NCI-H2081 treated with DMSO at 0.1 percent for 48 hours (cell line): ENCODE measurements around the gene SLC40A1.

Source experiments
- DNase-seq: peaks from one replicate; lab custom pipeline; 2025; lab: John Stamatoyannopoulos, UW

SLC40A1 gene

GRCh38 chr2:189569295-189569910 is 11.2 kb downstream of the SLC40A1 start:
- DNase-seq: no peak

- DNase-seq: no peak
Measured at GRCh38 chr2:189566046-189566445, 14.5 kb downstream of the SLC40A1 start.

- no peak for DNase-seq
Measured at GRCh38 chr2:189561371-189562038, 19.1 kb downstream of the SLC40A1 start.

GRCh38 chr2:189560273-189560586 is 20.4 kb downstream of the SLC40A1 start:
- no peak for DNase-seq

- no peak for DNase-seq
Measured at GRCh38 chr2:189559579-189560272, 20.9 kb downstream of the SLC40A1 start.

GRCh38 chr2:189558516-189559272 is 21.9 kb downstream of the SLC40A1 start:
- DNase-seq: no peak

- no peak for DNase-seq
Measured at GRCh38 chr2:189557373-189557772, 23.2 kb downstream of the SLC40A1 start.

- no peak for DNase-seq
Measured at GRCh38 chr2:189556526-189556925, 24.1 kb downstream of the SLC40A1 start.

- no peak for DNase-seq
Measured at GRCh38 chr2:189555232-189555631, 25.4 kb downstream of the SLC40A1 start.

- DNase-seq: no peak
Measured at GRCh38 chr2:189553504-189554088, 27.0 kb downstream of the SLC40A1 start.

- no peak for DNase-seq
Measured at GRCh38 chr2:189552991-189553404, 27.6 kb downstream of the SLC40A1 start.

- DNase-seq: no peak
Measured at GRCh38 chr2:189552334-189552990, 28.1 kb downstream of the SLC40A1 start.

GRCh38 chr2:189551808-189552207 is 28.8 kb downstream of the SLC40A1 start:
- no peak for DNase-seq

- no peak for DNase-seq
Measured at GRCh38 chr2:189549449-189549832, 31.1 kb downstream of the SLC40A1 start.

GRCh38 chr2:189548666-189549448 is 31.7 kb downstream of the SLC40A1 start:
- no peak for DNase-seq

- no peak for DNase-seq
Measured at GRCh38 chr2:189545418-189545817, 35.2 kb downstream of the SLC40A1 start.

- DNase-seq: no peak
Measured at GRCh38 chr2:189544318-189545042, 36.1 kb downstream of the SLC40A1 start.

- DNase-seq: no peak
Measured at GRCh38 chr2:189543367-189543766, 37.2 kb downstream of the SLC40A1 start.

- DNase-seq: no peak
Measured at GRCh38 chr2:189542145-189542882, 38.3 kb downstream of the SLC40A1 start.

GRCh38 chr2:189541591-189541990 is 39.0 kb downstream of the SLC40A1 start:
- DNase-seq: no peak
